ENCODE measurements around the gene CALY. TPM values are rescaled to one million over a fixed set of nuclear protein-coding genes. Genes with fewer than 3 reads are reported as not detected.

CALY gene
- total RNA-seq, 2 donors from 2014 or later, result 0.75 to 1.3 TPM

DNA sequence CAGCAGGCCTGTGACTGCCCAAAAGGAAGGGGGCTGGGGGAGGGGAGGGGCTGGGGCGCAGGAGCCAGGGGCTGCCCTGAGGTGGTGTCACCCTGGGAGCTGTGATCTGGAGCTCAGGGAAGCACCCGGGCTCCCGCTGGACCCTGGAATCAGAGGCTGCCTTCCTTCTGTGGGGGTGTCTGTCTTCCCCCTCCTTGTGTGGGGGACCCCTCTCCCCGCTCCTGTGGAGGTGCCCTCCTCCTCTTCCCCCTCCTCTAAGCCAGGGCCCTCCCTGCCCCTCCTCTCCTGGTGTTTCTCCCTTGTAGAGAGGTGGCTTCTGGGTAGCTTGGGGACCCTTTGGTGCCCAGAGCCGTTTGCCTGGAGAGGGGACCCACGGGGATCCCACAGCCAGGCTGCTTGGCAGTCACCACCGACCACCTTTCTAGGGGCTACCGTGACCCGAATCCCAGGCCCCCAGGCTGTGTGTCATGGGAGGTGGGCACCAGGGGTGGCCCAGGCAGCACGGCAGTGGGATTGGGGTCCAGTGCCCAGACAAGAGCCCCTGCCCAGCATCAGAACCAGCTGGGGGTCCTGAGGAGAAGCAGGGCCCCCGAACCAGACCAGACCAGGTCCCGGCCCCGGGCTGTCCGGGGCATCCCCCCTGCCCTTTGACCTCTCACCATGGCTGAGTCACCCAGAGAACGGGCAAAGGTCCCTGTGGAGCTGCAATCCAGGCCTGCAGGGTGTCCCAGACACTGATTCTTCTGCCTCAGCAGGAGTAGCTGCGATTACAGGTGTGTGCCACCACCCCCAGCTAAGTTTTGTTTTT lies 11.2 kb upstream of the CALY start:
- Histone ChIP-seq H3K36me3 (ENCODE audit: control insufficient read depth, insufficient read depth, low read length) (no peaks in the 10 kb centered on the region), H3K9me3 (ENCODE audit: control insufficient read depth, low read length) (no peaks in the 10 kb centered on the region), H3K4me1 (ENCODE audit: control insufficient read depth, insufficient read depth, low read length) (no peaks in the 10 kb centered on the region), H3K27me3 (ENCODE audit: control insufficient read depth, insufficient read depth, low read length, poor library complexity, severe bottlenecking) (no peaks in the 10 kb centered on the region), H3K9ac (ENCODE audit: extremely low read depth, low read length, poor library complexity, severe bottlenecking) (no peak overlapping the region), H3K4me3 (ENCODE audit: low read length) (no peak overlapping the region), H3K27ac (ENCODE audit: low read depth, low read length) (no peak overlapping the region)
- DNase-seq, result no peak
- TF ChIP-seq, protein P1, sequence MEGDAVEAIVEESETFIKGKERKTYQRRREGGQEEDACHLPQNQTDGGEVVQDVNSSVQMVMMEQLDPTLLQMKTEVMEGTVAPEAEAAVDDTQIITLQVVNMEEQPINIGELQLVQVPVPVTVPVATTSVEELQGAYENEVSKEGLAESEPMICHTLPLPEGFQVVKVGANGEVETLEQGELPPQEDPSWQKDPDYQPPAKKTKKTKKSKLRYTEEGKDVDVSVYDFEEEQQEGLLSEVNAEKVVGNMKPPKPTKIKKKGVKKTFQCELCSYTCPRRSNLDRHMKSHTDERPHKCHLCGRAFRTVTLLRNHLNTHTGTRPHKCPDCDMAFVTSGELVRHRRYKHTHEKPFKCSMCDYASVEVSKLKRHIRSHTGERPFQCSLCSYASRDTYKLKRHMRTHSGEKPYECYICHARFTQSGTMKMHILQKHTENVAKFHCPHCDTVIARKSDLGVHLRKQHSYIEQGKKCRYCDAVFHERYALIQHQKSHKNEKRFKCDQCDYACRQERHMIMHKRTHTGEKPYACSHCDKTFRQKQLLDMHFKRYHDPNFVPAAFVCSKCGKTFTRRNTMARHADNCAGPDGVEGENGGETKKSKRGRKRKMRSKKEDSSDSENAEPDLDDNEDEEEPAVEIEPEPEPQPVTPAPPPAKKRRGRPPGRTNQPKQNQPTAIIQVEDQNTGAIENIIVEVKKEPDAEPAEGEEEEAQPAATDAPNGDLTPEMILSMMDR (conservative IDR thresholded peaks at IDR 0.05), result no peak
- Mint-ChIP-seq H3K27me3 (ENCODE audit: insufficient read depth) (peaks cover 30% of the 10 kb centered on the region), H3K36me3 (ENCODE audit: low read depth) (no peaks in the 10 kb centered on the region), H3K4me3 (no peak overlapping the region), H3K27ac (no peak overlapping the region), H3K9me3 (no peaks in the 10 kb centered on the region), H3K4me1 (peaks cover 5% of the 10 kb centered on the region)
- WGBS, 2 experiments (ENCODE audit: insufficient coverage in 1 of 2, insufficient read length in 1 of 2), result 76 to 90% methylated on average over 5 to 15 of the region's 16 CpGs

GRCh38 chr10:133346413-133346812 lies 9.7 kb upstream of the CALY start:
- H3K4me3 ChIP-seq (ENCODE audit: low read length), result no peak overlapping the region
- H3K36me3 ChIP-seq (ENCODE audit: control insufficient read depth, insufficient read depth, low read length), result no peaks in the 10 kb centered on the region
- Mint-ChIP-seq H3K9me3 (no peaks in the 10 kb centered on the region), H3K36me3 (ENCODE audit: low read depth) (no peaks in the 10 kb centered on the region), H3K27me3 (ENCODE audit: insufficient read depth) (peaks cover 32% of the 10 kb centered on the region), H3K4me3 (no peak overlapping the region), H3K4me1 (peaks cover 5% of the 10 kb centered on the region), H3K27ac (no peak overlapping the region)
- H3K27ac ChIP-seq (ENCODE audit: low read depth, low read length), result no peak overlapping the region
- H3K9me3 ChIP-seq (ENCODE audit: control insufficient read depth, low read length), result no peaks in the 10 kb centered on the region
- H3K27me3 ChIP-seq (ENCODE audit: control insufficient read depth, insufficient read depth, low read length, poor library complexity, severe bottlenecking), result peaks cover 7% of the 10 kb centered on the region
- DNase-seq, result no peak
- H3K4me1 ChIP-seq (ENCODE audit: control insufficient read depth, insufficient read depth, low read length), result no peaks in the 10 kb centered on the region
- TF ChIP-seq, protein P1 (conservative IDR thresholded peaks at IDR 0.05), result no peak
- no peak overlapping the region for H3K9ac ChIP-seq (ENCODE audit: extremely low read depth, low read length, poor library complexity, severe bottlenecking)
- 78 to 89% methylated on average over 5 to 11 of the region's 11 CpGs for WGBS, 2 experiments (ENCODE audit: insufficient coverage in 1 of 2, insufficient read length in 1 of 2)

GRCh38 chr10:133344236-133344635 lies 7.5 kb upstream of the CALY start:
- no peak overlapping the region for H3K9ac ChIP-seq (ENCODE audit: extremely low read depth, low read length, poor library complexity, severe bottlenecking)
- H3K36me3 ChIP-seq (ENCODE audit: control insufficient read depth, insufficient read depth, low read length), result no peaks in the 10 kb centered on the region
- H3K4me1 ChIP-seq (ENCODE audit: control insufficient read depth, insufficient read depth, low read length), result no peaks in the 10 kb centered on the region
- H3K27me3 Mint-ChIP-seq (ENCODE audit: insufficient read depth), result peaks cover 32% of the 10 kb centered on the region
- H3K27ac Mint-ChIP-seq, result no peak overlapping the region
- H3K4me1 Mint-ChIP-seq, result peaks cover 4% of the 10 kb centered on the region
- H3K27me3 ChIP-seq (ENCODE audit: control insufficient read depth, insufficient read depth, low read length, poor library complexity, severe bottlenecking), result peaks cover 25% of the 10 kb centered on the region
- H3K9me3 Mint-ChIP-seq, result no peaks in the 10 kb centered on the region
- no peak for DNase-seq
- TF ChIP-seq, protein P1 (conservative IDR thresholded peaks at IDR 0.05), result no peak
- no peak overlapping the region for H3K27ac ChIP-seq (ENCODE audit: low read depth, low read length)
- H3K9me3 ChIP-seq (ENCODE audit: control insufficient read depth, low read length), result no peaks in the 10 kb centered on the region
- no peak overlapping the region for H3K4me3 Mint-ChIP-seq
- H3K4me3 ChIP-seq (ENCODE audit: low read length), result no peak overlapping the region
- H3K36me3 Mint-ChIP-seq (ENCODE audit: low read depth), result no peaks in the 10 kb centered on the region
- 87 to 95% methylated on average over 5 of the region's 5 CpGs for WGBS, 2 experiments (ENCODE audit: insufficient coverage in 1 of 2, insufficient read length in 1 of 2)

Data from endodermal cell (in vitro differentiated cells).